WTC11 (cell line): ENCODE measurements around the gene SLCO2A1. TPM values are rescaled to one million over a fixed set of nuclear protein-coding genes. Genes with fewer than 3 reads are reported as not detected.
A peak's percentile ranks its signal among the peaks of the same experiment; 100 is the strongest.

Experiments used
- ATAC-seq: fragments of 200-7000 bp; cut with Tn5 transposase; 2 replicates; pipeline ENCODE4 v1.10.0; 2021; ENCODE audit warnings: mild to moderate bottlenecking, moderate library complexity
- CTCF ChIA-PET: fragments of 300-600 bp; sonication (Branson Sonifier 250); formaldehyde crosslinking; loops from one replicate; lab custom pipeline; 2021; ENCODE audit warnings: antibody characterized with exemption; lab: Charles Lee
- POLR2A ChIA-PET: fragments of 350-600 bp; sonication (Branson Sonifier 250); formaldehyde crosslinking; loops from one replicate; lab custom pipeline; 2021; ENCODE audit warnings: antibody characterized with exemption; lab: Charles Lee
- DNase-seq: peaks from one replicate; pipeline ENCODE4 v3.0.0; 2021; ENCODE audit warnings: low spot score
- H3K27ac Mint-ChIP-seq: 2 replicates; pipeline ENCODE4 v1.8.0; 2021; ENCODE audit warnings: mixed read lengths
- H3K27me3 Mint-ChIP-seq: 2 replicates; pipeline ENCODE4 v1.8.0; 2021; ENCODE audit warnings: low read depth, mild to moderate bottlenecking, moderate library complexity, mixed read lengths
- H3K36me3 Mint-ChIP-seq: 2 replicates; pipeline ENCODE4 v1.8.0; 2021; ENCODE audit warnings: mixed read lengths
- H3K4me1 Mint-ChIP-seq: 2 replicates; pipeline ENCODE4 v1.8.0; 2022; ENCODE audit warnings: mixed read lengths
- H3K4me3 Mint-ChIP-seq: 2 replicates; pipeline ENCODE4 v1.8.0; 2021; ENCODE audit warnings: mild to moderate bottlenecking, moderate library complexity, mixed read lengths
- H3K9me3 Mint-ChIP-seq: 2 replicates; pipeline ENCODE4 v1.8.0; 2021; ENCODE audit warnings: mixed read lengths
- CBFB ChIP-seq: sonication (generic); formaldehyde crosslinking; IDR thresholded peaks from 2 replicates; pipeline ENCODE4 v1.8.1; 2022; ENCODE audit warnings: mild to moderate bottlenecking, low read depth, missing genetic modification reagents
- E2F1 ChIP-seq: sonication (generic); formaldehyde crosslinking; IDR thresholded peaks from 2 replicates; pipeline ENCODE4 v1.8.0; 2022; ENCODE audit warnings: mild to moderate bottlenecking, missing genetic modification reagents
- EMX1 ChIP-seq: fragments of 250-450 bp; sonication (Bioruptor Pico); IDR thresholded peaks from 2 replicates; pipeline ENCODE4 v1.8.0; 2021; ENCODE audit warnings: mild to moderate bottlenecking
- ESRRA ChIP-seq: sonication (generic); formaldehyde crosslinking; IDR thresholded peaks from 2 replicates; pipeline ENCODE4 v1.8.1; 2022; ENCODE audit warnings: mild to moderate bottlenecking, missing genetic modification reagents, borderline replicate concordance
- FOXP1 ChIP-seq: sonication (generic); formaldehyde crosslinking; IDR thresholded peaks from 2 replicates; pipeline ENCODE4 v1.8.0; 2022; ENCODE audit warnings: missing genetic modification reagents, mild to moderate bottlenecking, moderate library complexity, borderline replicate concordance
- IRF1 ChIP-seq: sonication (generic); formaldehyde crosslinking; IDR thresholded peaks from 2 replicates; pipeline ENCODE4 v1.8.0; 2023; ENCODE audit warnings: missing genetic modification reagents
- IRF2 ChIP-seq: sonication (generic); formaldehyde crosslinking; IDR thresholded peaks from 2 replicates; pipeline ENCODE4 v1.8.0; 2022; ENCODE audit warnings: low read depth, missing genetic modification reagents, borderline replicate concordance
- KAT7 ChIP-seq: sonication (generic); formaldehyde crosslinking; IDR thresholded peaks from 2 replicates; pipeline ENCODE4 v1.8.1; 2023; ENCODE audit warnings: missing genetic modification reagents, mild to moderate bottlenecking, borderline replicate concordance
- PREB ChIP-seq: sonication (generic); formaldehyde crosslinking; IDR thresholded peaks from 2 replicates; pipeline ENCODE4 v1.8.1; 2022; ENCODE audit warnings: mild to moderate bottlenecking, missing genetic modification reagents, moderate library complexity, borderline replicate concordance
- RELA ChIP-seq: sonication (generic); formaldehyde crosslinking; IDR thresholded peaks from 2 replicates; pipeline ENCODE4 v1.8.1; 2022; ENCODE audit warnings: missing genetic modification reagents, mild to moderate bottlenecking, borderline replicate concordance
- USF2 ChIP-seq: sonication (generic); formaldehyde crosslinking; IDR thresholded peaks from 2 replicates; pipeline ENCODE4 v1.8.1; 2023; ENCODE audit warnings: mild to moderate bottlenecking, missing genetic modification reagents, moderate library complexity
- ZNF138 ChIP-seq: sonication (generic); formaldehyde crosslinking; conservative IDR thresholded peaks from 2 replicates; pipeline ENCODE4 v1.8.1; 2022; ENCODE audit warnings: mild to moderate bottlenecking, moderate library complexity, missing genetic modification reagents
- total RNA-seq: library from RNA; stranded (reverse); gene quantifications from 3 replicates; pipeline ENCODE4 v1.2.3, GENCODE V29; 2021
- TF ChIP-seq, protein P1 (sequence below): sonication (generic); formaldehyde crosslinking; IDR thresholded peaks from 2 replicates; pipeline ENCODE4 v1.8.1; 2023; ENCODE audit warnings: mild to moderate bottlenecking, moderate library complexity, missing genetic modification reagents

SLCO2A1 gene
- total RNA-seq, 1 experiment from 2014 or later, result 3.3 TPM

- no peaks in the 10 kb centered on the region for H3K9me3 Mint-ChIP-seq
- H3K4me3 Mint-ChIP-seq, result no peak overlapping the region
- no peak for TF ChIP-seq CBFB (CRISPR knock-in tag)
- TF ChIP-seq, all 79 proteins: peak for 0
- ATAC-seq (peak; percentile 66), DNase-seq (no peak)
- H3K4me1 Mint-ChIP-seq, result peaks cover 22% of the 10 kb centered on the region
- H3K27me3 Mint-ChIP-seq, result no peaks in the 10 kb centered on the region
- ChIA-PET POLR2A (no interaction called here), CTCF (interaction anchor here (1.0 to 1.5 kb wide), 3 partner anchors 23 to 270 kb away, joined by 3 to 4 read pairs (median 3); no protein-coding TSS in a partner anchor)
- H3K27ac Mint-ChIP-seq, result no peak overlapping the region
- no peaks in the 10 kb centered on the region for H3K36me3 Mint-ChIP-seq
These were observed 88.3 kb downstream of the SLCO2A1 start for GRCh38 chr3:133941415-133941821.

DNA sequence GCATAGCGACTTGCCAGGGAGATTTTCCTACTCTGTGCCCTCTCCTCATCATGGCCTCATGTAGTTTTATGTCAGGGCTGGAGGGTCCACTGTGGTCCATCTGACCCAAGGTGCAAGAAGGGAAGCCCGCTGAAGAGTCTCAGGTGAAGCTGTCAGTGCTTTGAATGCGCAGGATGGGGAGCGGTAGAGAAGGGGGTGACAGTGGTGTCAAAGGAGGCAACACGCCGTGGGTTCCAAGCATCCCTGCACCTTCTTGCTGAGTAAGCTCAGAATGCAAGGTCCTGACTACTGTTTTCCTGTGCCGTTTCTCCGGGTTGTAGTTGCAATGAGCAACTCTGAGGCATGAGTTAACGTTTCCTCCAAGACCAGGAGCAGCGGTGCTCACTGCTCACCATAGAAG is 89.2 kb downstream of the SLCO2A1 start:
- Mint-ChIP-seq H3K4me3 (no peak overlapping the region), H3K4me1 (peaks cover 22% of the 10 kb centered on the region), H3K27me3 (no peaks in the 10 kb centered on the region), H3K9me3 (no peaks in the 10 kb centered on the region), H3K36me3 (no peaks in the 10 kb centered on the region), H3K27ac (no peak overlapping the region)
- TF ChIP-seq ZNF138, result no peak
- TF ChIP-seq EMX1 (CRISPR knock-in tag), result no peak
- no peak for TF ChIP-seq KAT7 (CRISPR knock-in tag)
- TF ChIP-seq USF2 (CRISPR knock-in tag), result no peak
- ChIA-PET CTCF (interaction anchor here (0.7 to 1.5 kb wide), 4 partner anchors 10 to 99 kb away, joined by 3 read pairs; no protein-coding TSS in a partner anchor), POLR2A (no interaction called here)
- DNase-seq (no peak), ATAC-seq (no peak)

DNA sequence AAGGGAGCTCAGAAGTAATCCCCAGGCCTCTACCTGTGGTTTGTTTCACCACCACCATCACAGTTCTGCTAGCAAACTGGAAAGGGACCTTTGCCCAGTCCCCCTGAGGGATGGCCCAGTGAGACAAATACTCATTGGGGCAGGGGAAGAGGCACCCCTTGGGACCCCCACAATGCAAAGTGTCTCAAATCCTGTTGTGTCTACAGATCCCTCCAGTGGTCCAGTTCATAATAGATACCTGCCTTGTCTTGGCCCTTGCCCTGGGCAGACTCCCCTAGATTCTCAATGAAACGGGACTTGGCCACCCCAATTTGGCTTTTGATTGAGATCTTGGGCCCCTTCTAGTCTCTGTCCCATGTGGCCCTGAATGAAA is 90.3 kb downstream of the SLCO2A1 start:
- ATAC-seq (no peak), DNase-seq (no peak)
- no peaks in the 10 kb centered on the region for H3K27me3 Mint-ChIP-seq
- TF ChIP-seq, protein P1, sequence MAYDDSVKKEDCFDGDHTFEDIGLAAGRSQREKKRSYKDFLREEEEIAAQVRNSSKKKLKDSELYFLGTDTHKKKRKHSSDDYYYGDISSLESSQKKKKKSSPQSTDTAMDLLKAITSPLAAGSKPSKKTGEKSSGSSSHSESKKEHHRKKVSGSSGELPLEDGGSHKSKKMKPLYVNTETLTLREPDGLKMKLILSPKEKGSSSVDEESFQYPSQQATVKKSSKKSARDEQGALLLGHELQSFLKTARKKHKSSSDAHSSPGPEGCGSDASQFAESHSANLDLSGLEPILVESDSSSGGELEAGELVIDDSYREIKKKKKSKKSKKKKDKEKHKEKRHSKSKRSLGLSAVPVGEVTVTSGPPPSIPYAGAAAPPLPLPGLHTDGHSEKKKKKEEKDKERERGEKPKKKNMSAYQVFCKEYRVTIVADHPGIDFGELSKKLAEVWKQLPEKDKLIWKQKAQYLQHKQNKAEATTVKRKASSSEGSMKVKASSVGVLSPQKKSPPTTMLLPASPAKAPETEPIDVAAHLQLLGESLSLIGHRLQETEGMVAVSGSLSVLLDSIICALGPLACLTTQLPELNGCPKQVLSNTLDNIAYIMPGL (CRISPR knock-in tag), result no peak
- TF ChIP-seq FOXP1 (CRISPR knock-in tag) (no peak), E2F1 (CRISPR knock-in tag) (no peak), PREB (no peak), IRF2 (CRISPR knock-in tag) (no peak), ESRRA (CRISPR knock-in tag) (no peak), ZNF138 (no peak), IRF1 (CRISPR knock-in tag) (no peak), KAT7 (CRISPR knock-in tag) (no peak), RELA (no peak)
- POLR2A ChIA-PET, result no interaction called here
- CTCF ChIA-PET, result interaction anchor here (0.8 to 1.4 kb wide), 4 partner anchors 9 to 121 kb away, joined by 4 read pairs; no protein-coding TSS in a partner anchor
- H3K36me3 Mint-ChIP-seq, result no peaks in the 10 kb centered on the region
- no peaks in the 10 kb centered on the region for H3K9me3 Mint-ChIP-seq
- no peak overlapping the region for H3K27ac Mint-ChIP-seq
- H3K4me3 Mint-ChIP-seq, result no peak overlapping the region
- peaks cover 22% of the 10 kb centered on the region for H3K4me1 Mint-ChIP-seq
